Testis (tissue), 3 donors: ENCODE results near the gene MT1M. TPM values are rescaled to one million over a fixed set of nuclear protein-coding genes. Genes with fewer than 3 reads are reported as not detected.

ENCODE experiments used
- DNase-seq: peaks from one replicate; pipeline ENCODE4 v3.0.0-alpha.2; 2019
- H3K27ac ChIP-seq, 2 donors: fragments of 200-600 bp; sonication (generic); one replicate each; pipeline ENCODE4 v1.5.1; 2019
- H3K27me3 ChIP-seq: fragments of 200-600 bp; sonication (generic); one replicate; pipeline ENCODE4 v1.5.1; 2019
- H3K36me3 ChIP-seq: fragments of 200-600 bp; sonication (generic); one replicate; pipeline ENCODE4 v1.5.1; 2017; ENCODE audit warnings: low read depth; ENCODE audit errors: missing control alignments
- H3K4me1 ChIP-seq: fragments of 200-600 bp; sonication (generic); one replicate; pipeline ENCODE4 v1.5.1; 2019
- H3K4me3 ChIP-seq, 2 donors: fragments of 200-600 bp; sonication (generic); one replicate each; pipeline ENCODE4 v1.5.1; 2017 to 2019
- H3K9me3 ChIP-seq: fragments of 200-600 bp; sonication (generic); one replicate; pipeline ENCODE4 v1.5.1; 2017
- CTCF ChIP-seq, 3 experiments: fragments of 450-650 bp in 2 of 3; fragments of 200-600 bp in 1 of 3; sonication (generic) in 1 of 3; IDR thresholded peaks; one replicate each; pipeline ENCODE4 v1.5.1; 2016 to 2019; ENCODE audit warnings: antibody characterized with exemption in 3 of 3, mild to moderate bottlenecking in 2 of 3, moderate library complexity in 1 of 3
- POLR2A ChIP-seq: fragments of 450-650 bp; IDR thresholded peaks from one replicate; pipeline ENCODE4 v1.6.1; 2017; ENCODE audit warnings: antibody characterized with exemption, mild to moderate bottlenecking, moderate library complexity
- WGBS, 2 donors: methylation state at CpG; one replicate each; pipeline ENCODE4 v1.1.5; 2018; 5-methylcytosine and 5-hydroxymethylcytosine counted together
- intact Hi-C: fragments of 100-400 bp; cut with DNase I; formaldehyde crosslinking; loops from one replicate; pipeline ENCODE4 v1.15.1; 2023; ENCODE audit warnings: low total_unique reads
- polyA plus RNA-seq: library from polyadenylated mRNA; stranded (reverse); fragments of 350-450 nt; fragmentation: Illumina TruSeq; extraction: RNeasy Lipid Tissue Mini Kit (QIAGEN cat#74804); gene quantifications from one replicate; pipeline ENCODE4 v1.2.3, GENCODE V29; 2014; ENCODE audit warnings: low read depth, low replicate concordance; ENCODE audit not compliant: insufficient read depth
- total RNA-seq, 2 donors: library from RNA; depleted of rRNA; stranded (reverse); fragments of >200 nt; gene quantifications; one replicate each; pipeline ENCODE4 v1.2.3, GENCODE V29; 2016

MT1M gene
- total and polyA plus RNA-seq, 3 donors from 2014 or later, result 2.2 to 3.7 (median 2.6) TPM

GRCh38 chr16:56653218-56653617 is 20.8 kb downstream of the MT1M start:
- H3K4me3 ChIP-seq, result no peak overlapping the region
- H3K27ac ChIP-seq, result no peak overlapping the region
- no peaks in the 10 kb centered on the region for H3K9me3 ChIP-seq
- 84 to 91% methylated on average over 7 of the region's 7 CpGs for whole genome bisulfite sequencing, 2 donors
- intact Hi-C loops, result no loop called here
- no peaks in the 10 kb centered on the region for H3K4me1 ChIP-seq
- H3K36me3 ChIP-seq, result no peaks in the 10 kb centered on the region
- TF ChIP-seq CTCF (IDR thresholded peaks at IDR 0.05) (no peak), POLR2A (no peak)
- H3K27me3 ChIP-seq, result no peaks in the 10 kb centered on the region
- no peak for DNase-seq

GRCh38 chr16:56657555-56658326 is 25.3 kb downstream of the MT1M start, which contains the start of gene MT1F:
Gene MT1F (plus strand): TSS chr16:56657959. CDS start chr16:56658059, 100 bp downstream.
- Histone ChIP-seq H3K4me3 (peak within 1 kb of the TSS; percentile 29 to 60), H3K9me3 (no peaks in the 10 kb centered on the region), H3K27ac (peak within 1 kb of the TSS in 1 of 2 donors; percentile 25), H3K27me3 (no peaks in the 10 kb centered on the region), H3K36me3 (no peaks in the 10 kb centered on the region), H3K4me1 (no peaks in the 10 kb centered on the region)
- 5 to 16% methylated on average over 7 to 45 of the region's 46 CpGs for whole genome bisulfite sequencing, 2 donors
- TF ChIP-seq POLR2A, result no peak
- intact Hi-C loops, result no loop called here
- peak; percentile 85 for DNase-seq

- H3K27me3 ChIP-seq, result no peaks in the 10 kb centered on the region
- no peaks in the 10 kb centered on the region for H3K9me3 ChIP-seq
- no peak for TF ChIP-seq CTCF (IDR thresholded peaks at IDR 0.05)
- TF ChIP-seq POLR2A, result no peak
- no peaks in the 10 kb centered on the region for H3K36me3 ChIP-seq
- H3K27ac ChIP-seq, result no peak overlapping the region
- no peak for DNase-seq
- intact Hi-C loops, result no loop called here
- 40% methylated on average over 9 to 10 of the region's 10 CpGs for WGBS, 2 donors
- peaks cover 4% of the 10 kb centered on the region for H3K4me1 ChIP-seq
- peak overlapping the region in 1 of 2 donors; percentile 60 for H3K4me3 ChIP-seq
Measured at GRCh38 chr16:56658327-56658875, 25.9 kb downstream of the MT1M start.

- H3K27me3 ChIP-seq, result no peaks in the 10 kb centered on the region
Measured at GRCh38 chr16:56662357-56663354, 30.2 kb downstream of the MT1M start.

More at GRCh38 chr16:56662357-56663354, 30.2 kb downstream of the MT1M start:
- Histone ChIP-seq H3K27ac (no peak overlapping the region), H3K9me3 (no peaks in the 10 kb centered on the region), H3K36me3 (no peaks in the 10 kb centered on the region), H3K4me1 (peaks cover 4% of the 10 kb centered on the region), H3K4me3 (no peak overlapping the region)
- TF ChIP-seq POLR2A, result no peak
- TF ChIP-seq CTCF (IDR thresholded peaks at IDR 0.05), result no peak
- WGBS, 2 donors, result 15 to 18% methylated on average over 41 to 48 of the region's 48 CpGs
- DNase-seq, result no peak
- intact Hi-C loops, result no loop called here
